GM23248 (cell line): Measurements from ENCODE around the gene SEC24D. TPM values are rescaled to one million over a fixed set of nuclear protein-coding genes. Genes with fewer than 3 reads are reported as not detected.

Experiments
- DNase-seq: peaks from one replicate; pipeline ENCODE4 v3.0.0-alpha.2; 2015
- H2AFZ ChIP-seq: fragments of 200-600 bp; sonication (generic); 2 replicates; pipeline ENCODE4 v1.6.1; 2016; ENCODE audit warnings: antibody characterized with exemption
- H3F3A ChIP-seq: fragments of 200-600 bp; sonication (generic); 2 replicates; pipeline ENCODE4 v1.6.1; 2016; ENCODE audit warnings: mild to moderate bottlenecking, antibody characterized with exemption, mixed run types; ENCODE audit not compliant: insufficient read depth
- H3K27ac ChIP-seq: fragments of 200-600 bp; sonication (generic); 2 replicates; pipeline ENCODE4 v1.5.1; 2016; ENCODE audit warnings: mild to moderate bottlenecking
- H3K27me3 ChIP-seq: fragments of 200-600 bp; sonication (generic); replicated peaks from 2 replicates; pipeline ENCODE4 v1.6.1; 2016; ENCODE audit warnings: mild to moderate bottlenecking; ENCODE audit not compliant: insufficient read depth
- H3K36me3 ChIP-seq: fragments of 200-600 bp; sonication (generic); 2 replicates; pipeline ENCODE4 v1.6.1; 2016; ENCODE audit warnings: low read depth, mild to moderate bottlenecking
- H3K4me1 ChIP-seq: fragments of 200-600 bp; sonication (generic); 2 replicates; pipeline ENCODE4 v1.6.1; 2016; ENCODE audit warnings: mild to moderate bottlenecking; ENCODE audit not compliant: insufficient read depth
- H3K4me2 ChIP-seq: fragments of 200-600 bp; sonication (generic); one replicate; pipeline ENCODE4 v1.6.1; 2016; ENCODE audit warnings: mild to moderate bottlenecking; ENCODE audit not compliant: unreplicated experiment
- H3K4me3 ChIP-seq: fragments of 200-600 bp; sonication (generic); 2 replicates; pipeline ENCODE4 v1.5.1; 2016; ENCODE audit warnings: mild to moderate bottlenecking
- H3K79me2 ChIP-seq: fragments of 200-600 bp; sonication (generic); 2 replicates; pipeline ENCODE4 v1.6.1; 2016; ENCODE audit warnings: mild to moderate bottlenecking; ENCODE audit not compliant: insufficient read depth
- H3K9ac ChIP-seq: fragments of 200-600 bp; sonication (generic); 2 replicates; pipeline ENCODE4 v1.6.1; 2016; ENCODE audit warnings: mild to moderate bottlenecking
- H3K9me2 ChIP-seq: fragments of 200-600 bp; sonication (generic); 2 replicates; pipeline ENCODE4 v1.6.1; 2016; ENCODE audit warnings: mixed run types, mild to moderate bottlenecking, moderate library complexity; ENCODE audit not compliant: insufficient read depth
- H3K9me3 ChIP-seq: fragments of 200-600 bp; sonication (generic); one replicate; pipeline ENCODE4 v1.6.1; 2017; ENCODE audit warnings: low read depth
- H4K20me1 ChIP-seq: fragments of 200-600 bp; sonication (generic); 2 replicates; pipeline ENCODE4 v1.6.0; 2016; ENCODE audit not compliant: insufficient read depth
- EZH2 ChIP-seq: fragments of 200-600 bp; sonication (generic); IDR thresholded peaks from 2 replicates; pipeline ENCODE4 v1.6.1; 2018; ENCODE audit warnings: antibody characterized with exemption, mild to moderate bottlenecking; ENCODE audit not compliant: insufficient read depth, poor library complexity, severe bottlenecking
- EZH2phosphoT487 ChIP-seq: fragments of 200-600 bp; sonication (generic); IDR thresholded peaks from 2 replicates; pipeline ENCODE4 v1.6.1; 2018; ENCODE audit warnings: antibody characterized with exemption, moderate library complexity, mild to moderate bottlenecking, low read depth; ENCODE audit not compliant: insufficient read depth
- WGBS, 2 experiments: methylation state at CpG; one replicate each; pipeline ENCODE4 v1.1.6; 2015 to 2017; ENCODE audit warnings: low lambda C conversion rate in 2 of 2, low coverage in 1 of 2; ENCODE audit errors: missing lambda C conversion rate in 2 of 2; 5-methylcytosine and 5-hydroxymethylcytosine counted together
- in situ Hi-C: fragments of 300-500 bp; cut with MboI; formaldehyde crosslinking; loops from 2 replicates; pipeline ENCODE4 v1.15.0; 2020
- polyA plus RNA-seq: library from polyadenylated mRNA; unstranded; fragments of >200 nt; fragmentation: Nextera tagmentation; extraction: Ambion mirVana; gene quantifications from 2 replicates; pipeline ENCODE4 v1.2.1, GENCODE V29; 2016
- total RNA-seq: library from RNA; depleted of rRNA; stranded (reverse); fragments of >200 nt; shearing (Covaris generic); gene quantifications from 2 replicates; pipeline ENCODE4 v1.2.3, GENCODE V29; 2014

SEC24D gene
- total and polyA plus RNA-seq, 2 experiments from 2014 or later: 136 to 148 TPM

GRCh38 chr4:118776157-118776954 is 59.6 kb downstream of the SEC24D start:
- Histone ChIP-seq H3K27me3 (no peaks in the 10 kb centered on the region), H3K79me2 (peaks cover 80% of the 10 kb centered on the region), H3K36me3 (peaks cover 7% of the 10 kb centered on the region), H3K4me3 (no peak overlapping the region), H3K4me2 (no peak overlapping the region), H3K27ac (peak overlapping the region; percentile 25), H3K9me3 (no peaks in the 10 kb centered on the region), H3K9ac (no peak overlapping the region), H3K9me2 (no peaks in the 10 kb centered on the region), H3F3A (peaks cover 94% of the 10 kb centered on the region), H3K4me1 (peaks cover 51% of the 10 kb centered on the region), H2AFZ (no peak overlapping the region), H4K20me1 (0 out of 2 replicates have a peak, but pooled peaks cover 4% of the 10 kb centered on the region)
- DNase-seq: peak; percentile 68
- in situ Hi-C loops: no loop called here
- TF ChIP-seq EZH2phosphoT487: no peak
- TF ChIP-seq EZH2: no peak
- 21 to 57% methylated on average over 1 of the region's 1 CpG for WGBS, 2 experiments

- in situ Hi-C loops: no loop called here
- 0 out of 2 replicates have a peak, but pooled peaks cover 4% of the 10 kb centered on the region for H4K20me1 ChIP-seq
- no peak overlapping the region for H3K4me3 ChIP-seq
- H3K27me3 ChIP-seq: no peaks in the 10 kb centered on the region
- H3F3A ChIP-seq: peaks cover 95% of the 10 kb centered on the region
- H3K9me2 ChIP-seq: no peaks in the 10 kb centered on the region
- no peak for DNase-seq
- peaks cover 14% of the 10 kb centered on the region for H3K36me3 ChIP-seq
- no peak overlapping the region for H3K9ac ChIP-seq
- no peaks in the 10 kb centered on the region for H3K9me3 ChIP-seq
- H3K4me1 ChIP-seq: peaks cover 51% of the 10 kb centered on the region
- WGBS, 2 experiments: 89 to 96% methylated on average over 2 of the region's 2 CpGs
- no peak overlapping the region for H3K4me2 ChIP-seq
- peak overlapping the region; percentile 27; the same call in 1 of the 2 replicates for H3K27ac ChIP-seq
- H3K79me2 ChIP-seq: peaks cover 80% of the 10 kb centered on the region
- TF ChIP-seq EZH2 (no peak), EZH2phosphoT487 (no peak)
- H2AFZ ChIP-seq: no peak overlapping the region
Observed at GRCh38 chr4:118775405-118775804, 60.5 kb downstream of the SEC24D start.

- in situ Hi-C loops: loop anchor here (25.0 kb wide), 1 partner anchor 187 kb away; no protein-coding TSS in a partner anchor
- peak overlapping the region; percentile 28 for H3K4me2 ChIP-seq
- TF ChIP-seq EZH2phosphoT487 (no peak), EZH2 (no peak)
Observed at GRCh38 chr4:118774989-118775388, 60.9 kb downstream of the SEC24D start.

GRCh38 chr4:118774321-118774720 is 61.6 kb downstream of the SEC24D start:
- H3K36me3 ChIP-seq: peaks cover 25% of the 10 kb centered on the region
- peaks cover 93% of the 10 kb centered on the region for H3F3A ChIP-seq
- in situ Hi-C loops: loop anchor here (25.0 kb wide), 1 partner anchor 188 kb away; no protein-coding TSS in a partner anchor
- no peaks in the 10 kb centered on the region for H3K9me2 ChIP-seq
- H4K20me1 ChIP-seq: 0 out of 2 replicates have a peak, but pooled peaks cover 4% of the 10 kb centered on the region
- TF ChIP-seq EZH2phosphoT487 (no peak), EZH2 (no peak)
- H3K4me2 ChIP-seq: peak overlapping the region; percentile 28
- DNase-seq: no peak
- peaks cover 80% of the 10 kb centered on the region for H3K79me2 ChIP-seq
- no peaks in the 10 kb centered on the region for H3K9me3 ChIP-seq
- WGBS, 2 experiments: 41 to 53% methylated on average over 1 of the region's 1 CpG
- no peak overlapping the region for H2AFZ ChIP-seq
- H3K4me3 ChIP-seq: no peak overlapping the region
- no peak overlapping the region for H3K9ac ChIP-seq
- H3K4me1 ChIP-seq: peaks cover 51% of the 10 kb centered on the region
- peak overlapping the region; percentile 56; the same call in 1 of the 2 replicates for H3K27ac ChIP-seq
- no peaks in the 10 kb centered on the region for H3K27me3 ChIP-seq

More at GRCh38 chr4:118774989-118775388, 60.9 kb downstream of the SEC24D start:
- peaks cover 19% of the 10 kb centered on the region for H3K36me3 ChIP-seq
- DNase-seq: peak; percentile 53
- WGBS, 2 experiments: 91 to 94% methylated on average over 3 of the region's 3 CpGs
- no peak overlapping the region for H3K4me3 ChIP-seq
- no peaks in the 10 kb centered on the region for H3K9me2 ChIP-seq
- peak overlapping the region; percentile 27 for H3K27ac ChIP-seq
- no peaks in the 10 kb centered on the region for H3K9me3 ChIP-seq
- H3K9ac ChIP-seq: no peak overlapping the region
- peaks cover 94% of the 10 kb centered on the region for H3F3A ChIP-seq
- 0 out of 2 replicates have a peak, but pooled peaks cover 4% of the 10 kb centered on the region for H4K20me1 ChIP-seq
- H3K27me3 ChIP-seq: no peaks in the 10 kb centered on the region
- H3K4me1 ChIP-seq: peaks cover 51% of the 10 kb centered on the region
- peaks cover 80% of the 10 kb centered on the region for H3K79me2 ChIP-seq
- no peak overlapping the region for H2AFZ ChIP-seq
